ENCODE results near the gene NUDT8.
"Not testable (repeated sequence)": the region's sequence is repeated elsewhere in the genome, so short reads cannot be mapped to it uniquely, and the experiment has no call there.

The NUDT8 gene

DNA sequence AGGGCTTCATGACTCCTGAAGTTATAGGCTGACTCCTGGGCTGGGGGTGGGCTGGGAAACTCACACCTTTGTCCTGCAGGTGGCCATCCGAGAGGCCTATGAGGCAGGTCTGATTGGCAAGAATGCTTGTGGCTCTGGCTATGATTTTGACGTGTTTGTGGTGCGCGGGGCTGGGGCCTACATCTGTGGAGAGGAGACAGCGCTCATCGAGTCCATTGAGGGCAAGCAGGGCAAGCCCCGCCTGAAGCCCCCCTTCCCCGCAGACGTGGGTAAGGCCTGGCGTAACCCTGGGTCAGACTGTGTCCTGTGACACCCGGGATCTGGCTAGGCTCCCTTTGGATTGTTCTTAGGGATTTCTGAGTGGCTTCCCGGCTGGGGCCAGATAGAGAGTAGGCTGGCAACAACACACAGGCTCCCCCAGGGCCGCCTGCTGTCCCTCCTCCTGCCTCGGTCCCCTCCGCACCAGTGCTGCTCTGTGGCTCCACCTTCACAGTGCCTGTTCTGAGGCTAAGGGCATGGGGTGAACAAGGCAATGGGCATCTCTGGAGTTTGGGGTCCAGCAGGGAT is 19.4 kb downstream of the NUDT8 start:
- DNase-seq = no peak

DNA sequence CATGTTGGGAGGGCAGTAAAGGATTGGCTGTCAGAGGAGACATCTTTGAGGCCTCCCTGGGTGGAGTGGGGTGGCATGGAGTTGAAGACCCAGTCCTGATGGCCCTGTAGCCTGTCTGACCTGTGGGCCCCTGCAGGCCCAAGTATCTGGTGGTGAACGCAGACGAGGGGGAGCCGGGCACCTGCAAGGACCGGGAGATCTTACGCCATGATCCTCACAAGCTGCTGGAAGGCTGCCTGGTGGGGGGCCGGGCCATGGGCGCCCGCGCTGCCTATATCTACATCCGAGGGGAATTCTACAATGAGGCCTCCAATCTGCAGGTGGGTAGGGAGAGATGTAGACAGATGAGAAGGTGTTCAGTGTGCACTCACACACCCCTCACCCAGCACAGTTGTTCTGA is 20.4 kb downstream of the NUDT8 start:
- no peak for DNase-seq

DNA sequence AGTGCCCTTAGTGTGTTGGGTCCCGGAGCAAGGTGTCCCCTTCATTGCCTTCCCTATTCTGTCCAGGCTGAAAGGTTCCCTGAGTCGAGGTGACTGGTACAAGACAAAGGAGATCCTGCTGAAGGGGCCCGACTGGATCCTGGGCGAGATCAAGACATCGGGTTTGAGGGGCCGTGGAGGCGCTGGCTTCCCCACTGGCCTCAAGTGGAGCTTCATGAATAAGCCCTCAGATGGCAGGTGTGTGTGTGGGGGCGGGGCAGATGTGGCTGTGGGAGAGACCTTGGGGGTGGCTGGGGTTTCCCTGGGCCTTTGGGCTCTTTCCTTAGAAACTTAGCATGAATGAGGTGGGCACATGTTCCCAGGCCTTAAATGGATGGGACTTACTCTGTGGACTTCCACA is 21.3 kb downstream of the NUDT8 start:
- no peak for DNase-seq

DNA sequence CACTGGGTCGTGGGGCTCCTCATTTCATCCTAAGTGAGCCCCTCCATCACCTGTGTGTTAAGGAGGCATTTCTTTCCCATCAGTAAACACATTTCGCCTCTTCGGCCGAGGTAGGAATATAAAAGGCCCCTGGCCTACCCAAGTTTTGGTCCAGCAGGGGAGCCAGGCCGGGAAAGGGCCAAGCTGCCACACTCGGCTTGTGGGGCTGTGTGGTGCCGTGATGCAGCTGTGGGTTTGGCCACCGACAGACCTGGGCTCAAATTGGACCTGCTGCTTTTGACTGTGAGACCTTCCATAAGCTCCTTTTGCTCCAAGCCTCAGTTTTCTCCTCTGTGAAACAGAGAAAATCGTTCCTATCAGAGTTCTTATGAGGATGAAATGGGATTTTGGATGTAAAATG is 22.2 kb downstream of the NUDT8 start:
- no peak for DNase-seq

DNA sequence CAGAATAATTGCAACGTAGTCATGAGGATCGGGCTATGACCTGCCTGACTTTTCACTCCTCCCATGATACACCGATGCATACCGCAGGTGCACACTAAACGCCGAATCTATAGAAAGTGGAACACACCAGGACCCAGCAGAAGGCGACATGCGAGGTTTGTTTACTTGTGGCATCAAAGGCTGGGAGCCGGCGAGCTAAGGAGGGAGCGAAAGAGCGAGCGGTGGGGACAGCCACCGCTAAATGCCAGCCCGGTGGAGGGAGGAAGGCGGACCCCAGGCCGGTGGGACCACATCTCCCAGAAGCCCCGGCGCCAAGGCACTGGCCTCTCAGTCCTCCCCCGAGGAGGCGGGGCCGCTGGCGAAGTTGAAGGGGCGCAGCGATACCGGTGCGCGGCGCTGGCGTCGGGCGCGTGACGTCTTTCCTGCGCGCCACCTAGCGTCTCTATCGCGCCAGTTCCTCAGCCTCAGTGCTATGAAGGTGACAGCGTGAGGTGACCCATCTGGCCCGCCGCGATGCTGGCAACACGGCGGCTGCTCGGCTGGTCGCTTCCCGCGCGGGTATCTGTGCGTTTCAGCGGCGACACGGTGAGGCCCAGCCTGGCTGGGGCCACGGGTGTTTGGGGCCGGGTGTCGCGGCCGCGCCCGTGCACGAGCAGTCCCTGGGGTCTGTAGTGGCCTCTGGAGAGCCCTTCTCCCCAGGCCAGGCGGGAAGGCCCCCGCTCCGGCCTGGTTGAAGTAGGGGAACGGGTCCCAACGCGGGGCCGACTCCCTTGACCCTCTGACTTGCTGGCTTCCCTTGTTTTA is 23.0 kb downstream of the NUDT8 start, which contains the start of gene NDUFV1:
Gene NDUFV1 (plus strand): TSS at position 445 of the 804 bp plus-strand sequence. CDS start 69 bp downstream, at position 514.
- peak; percentile 78 for DNase-seq

DNA sequence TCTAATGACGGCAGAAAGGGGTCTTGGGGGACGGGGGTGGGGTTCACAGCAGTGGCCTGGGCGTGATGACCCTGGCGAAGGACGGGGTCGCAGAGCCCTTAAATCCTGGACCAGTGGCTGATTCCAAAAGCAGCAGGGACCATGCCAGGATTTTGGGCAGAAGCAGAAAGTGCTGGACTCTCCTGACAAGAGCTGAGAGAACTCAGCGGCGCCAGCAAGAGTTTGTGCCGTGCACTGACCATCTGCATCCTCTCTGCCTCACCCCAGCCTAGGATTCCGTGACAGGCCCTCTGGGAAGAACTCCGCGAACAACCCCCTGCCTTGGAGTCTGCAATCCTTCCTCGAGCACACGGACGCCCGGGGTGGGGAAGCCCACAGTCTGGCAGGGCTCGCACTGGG is 23.6 kb downstream of the NUDT8 start:
- DNase-seq = no peak

DNA sequence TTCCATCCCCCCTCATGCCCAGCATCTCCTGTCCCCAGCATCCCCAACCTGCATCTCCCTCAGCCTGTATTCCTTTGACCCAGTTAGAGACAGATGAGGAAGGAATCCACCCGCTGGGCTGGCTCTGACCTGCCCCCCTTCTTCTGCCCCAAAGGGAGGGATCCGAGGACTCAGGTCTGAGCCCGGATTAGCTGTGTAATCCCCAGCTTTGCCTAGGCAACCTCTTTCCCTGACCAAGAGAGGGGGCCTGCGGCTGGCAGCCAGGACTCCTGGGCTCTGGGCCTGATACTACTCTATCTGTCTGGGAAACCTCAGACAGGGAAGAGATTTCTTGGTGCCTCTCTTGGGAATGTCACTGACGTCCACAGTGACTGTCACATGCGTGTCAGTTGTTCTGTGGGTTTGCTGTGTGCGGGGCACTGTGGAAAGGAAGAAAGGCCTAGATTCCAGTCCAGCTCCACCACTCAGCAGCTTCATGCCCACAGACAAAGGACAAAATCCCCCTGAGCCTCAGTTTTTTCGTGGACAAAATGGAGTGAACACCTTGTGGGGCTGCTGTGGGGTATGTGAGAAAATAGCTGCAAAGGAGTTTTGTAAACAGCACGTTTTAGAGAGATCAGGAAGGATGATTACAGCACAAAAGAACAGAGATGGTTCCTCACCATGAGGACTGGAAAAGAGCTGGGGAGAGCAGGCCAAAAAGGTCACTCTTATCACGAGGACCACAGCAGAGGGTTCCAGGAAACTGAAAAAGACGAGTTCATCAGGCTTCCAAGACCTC is 24.3 kb downstream of the NUDT8 start:
- no peak for DNase-seq

DNA sequence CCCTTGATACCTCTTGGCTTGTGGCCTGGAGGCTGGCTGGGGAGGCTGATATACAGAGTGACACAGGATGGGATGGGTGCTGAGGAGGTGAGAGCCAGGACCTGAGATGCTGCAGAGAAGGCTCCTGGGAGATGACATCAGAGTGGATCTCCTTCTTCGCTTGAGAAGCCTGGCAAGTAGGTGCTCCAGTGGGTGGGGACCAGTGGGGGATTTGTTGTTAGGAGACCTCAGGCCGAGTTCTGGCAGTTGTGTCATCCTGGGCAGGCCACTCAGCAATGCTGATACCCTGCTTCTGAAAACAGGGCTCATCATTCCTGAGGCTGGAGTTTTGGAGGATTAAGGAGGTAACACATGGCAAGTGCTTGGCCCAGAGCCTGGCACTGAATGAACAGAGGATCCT is 24.9 kb downstream of the NUDT8 start:
- DNase-seq = no peak

DNA sequence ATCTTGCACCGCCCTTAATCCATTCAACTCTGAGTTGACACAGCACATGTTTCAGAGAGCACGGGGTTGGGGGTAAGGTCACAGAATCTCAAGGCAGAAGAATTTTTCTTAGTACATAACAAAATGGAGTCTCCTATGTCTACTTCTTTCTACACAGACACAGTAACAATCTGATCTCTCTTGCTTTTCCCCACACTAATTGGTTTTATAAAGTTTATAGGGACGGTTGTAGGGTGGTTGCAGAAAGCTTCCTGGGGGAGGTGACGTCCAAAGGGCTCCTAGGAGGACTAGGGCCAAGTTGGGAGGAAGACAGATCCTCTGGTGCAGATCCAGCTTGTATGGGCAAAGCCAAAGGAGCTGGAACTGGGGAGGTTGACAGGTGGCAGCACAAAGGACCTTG is 25.6 kb downstream of the NUDT8 start:
- not testable (repeated sequence) for DNase-seq

DNA sequence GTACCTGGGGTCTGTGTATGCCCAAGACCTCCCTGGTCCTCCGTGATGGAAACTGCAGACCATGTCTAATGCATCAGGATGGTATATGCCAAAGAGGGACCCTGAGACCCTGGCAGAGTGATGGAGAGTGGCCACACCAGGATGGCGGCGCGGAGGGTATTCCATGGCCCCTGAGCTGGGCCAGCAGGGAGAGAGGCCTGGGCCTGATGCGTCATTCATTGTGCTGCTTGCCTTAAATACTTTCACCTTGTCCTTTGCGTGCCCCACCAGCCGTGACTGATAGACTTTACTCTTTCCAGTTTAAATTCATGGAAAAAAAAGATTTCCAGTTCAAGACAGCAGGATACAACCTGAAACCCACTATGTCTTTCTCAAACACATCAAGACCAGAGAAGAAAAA is 28.6 kb downstream of the NUDT8 start:
- DNase-seq = no peak

DNA sequence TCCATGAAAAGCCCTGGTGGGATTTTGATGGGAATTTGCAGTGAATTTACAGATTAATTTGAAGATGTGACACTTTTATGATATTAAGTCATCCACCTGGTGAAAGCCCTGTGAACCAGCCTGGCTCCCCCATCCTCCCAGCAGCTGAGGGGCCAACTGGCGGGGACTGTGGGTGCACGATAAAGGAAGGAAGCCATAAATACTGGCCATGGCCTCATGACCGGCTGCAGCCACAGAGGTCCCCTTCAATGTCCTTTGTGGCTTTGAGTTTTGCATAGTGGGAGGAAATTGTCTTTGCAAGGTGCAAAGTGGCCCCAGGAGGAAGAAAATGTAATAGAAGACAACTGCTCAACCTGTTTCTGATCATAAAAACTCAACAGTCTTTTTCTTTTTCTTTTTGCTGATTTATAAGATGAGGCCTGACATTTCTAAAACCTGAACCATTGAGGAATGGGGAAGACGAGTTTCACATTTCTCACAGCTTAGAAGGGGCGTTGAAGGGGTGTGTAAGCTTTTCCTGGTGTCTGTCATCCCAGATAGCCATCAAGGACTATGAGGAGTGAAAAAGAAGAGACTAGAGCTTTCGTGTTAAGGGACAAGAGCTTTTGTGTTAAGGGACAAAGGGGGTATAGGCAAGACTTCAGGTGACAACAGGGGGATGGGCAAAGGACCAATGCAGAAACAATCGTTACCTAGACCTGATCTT is 29.3 kb downstream of the NUDT8 start:
- no peak for DNase-seq

DNA sequence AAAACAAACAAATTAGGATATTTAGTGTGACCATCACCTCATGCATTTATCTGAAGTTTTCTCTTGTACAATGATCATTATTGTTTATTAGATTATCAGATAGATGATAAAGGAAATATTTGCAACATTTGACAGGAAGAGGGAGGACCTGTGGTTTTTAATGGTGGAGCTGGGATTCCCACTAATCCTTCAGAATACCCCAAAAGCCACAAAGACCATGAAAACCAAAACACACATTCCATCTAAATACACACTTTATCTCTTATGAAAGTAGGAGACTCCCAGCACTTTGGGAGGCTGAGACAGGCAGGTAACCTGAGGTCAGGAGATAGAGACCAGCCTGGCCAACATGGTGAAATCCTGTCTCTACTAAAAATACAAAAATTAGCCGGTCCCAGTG is 30.6 kb downstream of the NUDT8 start:
- no peak for DNase-seq

DNA sequence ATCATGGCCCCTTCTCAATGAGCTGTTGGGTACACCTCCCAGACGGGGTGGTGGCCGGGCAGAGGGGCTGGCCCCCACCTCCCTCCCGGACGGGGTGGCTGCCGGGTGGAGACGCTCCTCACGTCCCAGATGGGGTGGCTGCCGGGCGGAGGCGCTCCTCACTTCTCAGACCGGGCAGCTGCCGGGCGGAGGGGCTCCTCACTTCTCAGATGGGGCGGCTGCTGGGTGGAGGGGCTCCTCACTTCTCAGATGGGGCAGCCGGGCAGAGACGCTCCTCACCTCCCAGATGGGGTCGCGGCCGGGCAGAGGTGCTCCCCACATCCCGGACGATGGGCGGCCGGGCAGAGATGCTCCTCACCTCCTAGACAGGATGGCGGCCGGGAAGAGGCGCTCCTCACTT is 31.8 kb downstream of the NUDT8 start:
- not testable (repeated sequence) for DNase-seq

DNA sequence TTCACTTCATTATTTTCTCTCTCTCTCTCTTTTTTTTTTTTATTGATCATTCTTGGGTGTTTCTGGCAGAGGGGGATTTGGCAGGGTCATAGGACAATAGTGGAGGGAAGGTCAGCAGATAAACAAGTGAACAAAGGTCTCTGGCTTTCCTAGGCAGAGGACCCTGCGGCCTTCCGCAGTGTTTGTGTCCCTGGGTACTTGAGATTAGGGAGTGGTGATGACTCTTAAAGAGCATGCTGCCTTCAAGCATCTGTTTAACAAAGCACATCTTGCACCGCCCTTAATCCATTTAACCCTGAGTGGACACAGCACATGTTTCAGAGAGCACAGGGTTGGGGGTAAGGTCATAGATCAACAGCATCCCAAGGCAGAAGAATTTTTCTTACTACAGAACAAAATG is 32.3 kb downstream of the NUDT8 start:
- DNase-seq = not testable (repeated sequence)

DNA sequence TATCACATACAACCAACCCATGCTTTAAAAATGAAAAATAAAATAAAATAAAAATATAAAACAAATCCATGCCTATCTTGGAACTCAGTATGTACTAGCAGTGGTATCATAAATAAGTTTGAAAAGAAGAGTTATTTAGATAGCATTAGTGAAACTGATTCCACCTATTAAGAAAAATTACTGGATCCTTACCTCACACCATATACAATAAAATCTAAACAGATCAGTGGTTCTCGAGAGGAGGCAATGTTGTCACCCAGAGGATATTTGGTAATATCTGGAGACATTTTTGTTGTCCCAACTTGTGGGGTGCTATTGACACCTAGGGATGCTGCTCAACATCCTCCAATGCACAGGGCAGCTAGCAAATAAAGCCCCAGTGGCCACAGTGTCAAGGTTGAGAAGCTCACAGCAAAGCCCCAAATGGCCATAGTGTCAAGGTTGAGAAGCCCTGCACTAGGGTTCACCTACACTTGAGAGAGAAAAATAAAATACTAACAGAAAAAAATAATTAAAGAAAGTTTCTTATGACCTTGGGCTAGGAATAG is 32.9 kb downstream of the NUDT8 start:
- DNase-seq = no peak

DNA sequence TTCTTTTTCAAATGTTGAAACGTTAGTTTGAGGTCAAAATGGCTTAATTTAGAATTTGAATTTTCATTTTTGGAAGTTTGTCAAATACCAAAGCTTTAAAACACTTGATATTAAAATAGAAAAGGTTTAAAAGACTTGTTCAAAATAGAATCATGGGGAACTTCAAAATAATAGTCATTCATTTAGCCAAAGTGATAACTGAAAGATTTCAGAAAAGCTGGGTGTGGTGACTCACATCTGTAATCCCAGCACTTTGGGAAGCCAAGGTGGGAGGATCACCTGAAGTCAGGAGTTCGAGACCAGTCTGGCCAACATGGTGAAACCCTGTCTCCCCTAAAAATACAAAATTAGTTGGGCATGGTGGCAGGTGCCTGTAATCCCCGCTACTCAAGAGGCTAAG is 35.3 kb downstream of the NUDT8 start:
- DNase-seq = no peak

DNA sequence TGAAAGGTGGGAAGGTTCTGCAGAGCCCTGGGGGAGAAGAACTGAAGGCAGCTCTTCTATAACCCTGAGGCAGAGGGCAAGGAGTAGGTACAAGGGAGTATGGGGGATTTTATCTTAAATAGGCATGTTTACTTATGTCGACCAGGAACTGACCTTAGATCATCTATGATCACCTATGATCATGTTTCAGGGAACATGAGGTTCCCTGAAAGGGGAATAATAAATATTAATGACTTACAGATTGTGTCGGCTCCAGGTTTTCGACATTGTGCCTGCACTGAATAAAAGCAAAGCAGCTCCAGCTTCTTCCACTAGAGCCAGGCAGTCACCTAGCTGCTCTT is 36.2 kb downstream of the NUDT8 start:
- no peak for DNase-seq

DNA sequence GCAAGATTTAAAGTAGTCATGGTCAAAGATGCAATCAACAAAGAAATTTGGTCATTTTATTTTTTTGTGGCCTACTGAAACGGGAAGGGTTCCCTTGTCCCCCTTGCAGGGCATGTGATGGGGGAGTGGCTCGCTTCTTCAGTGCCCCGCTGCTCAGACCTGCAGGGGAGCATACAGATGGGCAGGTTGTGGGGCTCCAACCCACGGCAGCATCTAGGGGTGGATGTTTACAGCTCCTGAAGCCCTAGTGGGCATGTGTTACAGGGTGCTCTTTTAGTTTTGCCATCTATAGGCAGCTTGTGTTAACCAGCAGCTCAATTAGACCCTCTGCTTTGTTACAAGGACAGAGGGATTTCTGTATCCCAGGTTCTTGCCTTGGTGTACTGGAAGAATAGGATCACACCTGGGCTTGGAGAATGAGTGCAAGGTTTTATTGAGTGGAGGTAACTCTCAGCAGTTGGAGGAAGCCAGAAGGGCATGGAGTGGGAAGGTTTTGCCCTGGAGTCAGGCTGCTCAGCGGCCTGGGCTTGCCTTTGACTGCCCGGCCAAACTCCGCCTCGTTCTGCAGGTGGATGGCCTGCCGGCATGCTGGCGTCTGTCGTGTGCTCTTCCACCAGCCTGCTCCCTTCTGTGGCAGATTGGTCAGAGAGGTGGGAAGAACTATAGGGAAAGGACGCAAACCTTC is 36.7 kb downstream of the NUDT8 start:
- DNase-seq = no peak

DNA sequence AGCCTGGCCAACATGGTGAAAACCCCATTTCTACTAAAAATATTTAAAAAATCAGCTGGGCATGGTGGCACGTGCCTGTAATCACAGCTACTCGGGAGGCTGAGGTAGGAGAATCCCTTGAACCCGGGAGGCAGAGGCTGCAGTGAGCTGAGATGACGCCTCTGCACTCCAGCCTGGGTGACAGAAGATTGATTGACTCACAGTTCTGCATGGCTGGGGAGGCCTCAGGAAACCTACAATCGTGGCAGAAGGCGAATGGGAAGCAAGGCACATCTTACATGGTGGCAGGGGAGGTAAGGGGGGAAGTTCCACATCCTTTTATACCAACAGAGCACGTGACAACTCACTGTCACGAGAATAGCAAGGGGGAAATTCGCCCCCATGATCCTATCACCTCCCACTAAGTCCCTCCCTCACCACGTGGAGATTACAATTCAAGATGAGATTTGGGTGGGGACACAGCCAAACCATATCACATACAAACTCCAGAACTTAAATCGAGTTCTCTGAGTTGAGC is 40.8 kb downstream of the NUDT8 start:
- DNase-seq = not testable (repeated sequence)

DNA sequence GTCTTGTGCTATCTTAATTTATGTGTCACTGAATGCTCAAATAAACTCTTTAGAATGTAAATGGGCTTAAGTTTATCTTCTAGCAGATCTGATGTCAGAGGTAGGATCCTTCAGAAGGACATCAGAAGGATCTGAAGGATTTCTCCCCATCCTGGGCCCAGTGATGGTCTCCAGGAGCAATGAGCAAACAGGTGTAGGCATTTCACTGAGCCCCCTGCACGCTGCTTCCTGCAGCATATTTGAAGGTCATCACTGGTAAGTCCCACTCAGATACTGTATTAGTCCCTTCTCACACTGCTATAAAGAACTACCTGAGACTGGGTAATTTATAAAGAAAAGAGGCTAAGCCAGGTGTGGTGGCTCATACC is 41.6 kb downstream of the NUDT8 start:
- DNase-seq = no peak

DNA sequence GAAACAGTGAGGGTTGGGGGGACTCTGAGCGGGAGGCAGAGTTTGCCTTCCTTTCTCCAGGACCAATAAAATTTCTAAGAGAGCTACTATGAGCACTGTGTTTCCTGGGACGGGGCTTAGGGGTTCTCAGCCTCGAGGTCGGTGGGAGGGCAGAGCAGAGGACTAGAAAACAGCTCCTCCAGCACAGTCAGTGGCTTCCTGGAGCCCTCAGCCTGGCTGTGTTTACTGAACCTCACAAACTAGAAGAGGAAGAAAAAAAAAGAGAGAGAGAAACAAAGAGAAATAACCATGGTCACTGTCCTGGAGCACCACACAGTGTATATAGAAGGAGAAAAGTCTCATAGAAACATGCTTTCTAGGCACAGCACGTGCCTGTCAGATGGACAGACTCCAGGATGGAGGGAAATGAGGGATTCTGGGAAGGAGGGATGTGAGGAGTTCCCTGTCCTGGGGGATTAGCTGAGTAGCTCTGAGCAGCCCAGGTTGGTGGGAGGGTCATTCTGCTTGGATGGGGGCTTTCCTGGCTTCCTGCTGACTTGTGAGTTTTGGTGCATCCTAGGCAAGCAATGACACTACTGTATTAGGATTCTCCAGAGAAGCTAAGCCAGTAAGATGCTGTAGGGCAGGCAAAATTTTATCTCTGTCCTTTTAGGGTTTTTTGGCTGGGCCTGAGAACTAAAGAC is 43.0 kb downstream of the NUDT8 start:
- DNase-seq = no peak

DNA sequence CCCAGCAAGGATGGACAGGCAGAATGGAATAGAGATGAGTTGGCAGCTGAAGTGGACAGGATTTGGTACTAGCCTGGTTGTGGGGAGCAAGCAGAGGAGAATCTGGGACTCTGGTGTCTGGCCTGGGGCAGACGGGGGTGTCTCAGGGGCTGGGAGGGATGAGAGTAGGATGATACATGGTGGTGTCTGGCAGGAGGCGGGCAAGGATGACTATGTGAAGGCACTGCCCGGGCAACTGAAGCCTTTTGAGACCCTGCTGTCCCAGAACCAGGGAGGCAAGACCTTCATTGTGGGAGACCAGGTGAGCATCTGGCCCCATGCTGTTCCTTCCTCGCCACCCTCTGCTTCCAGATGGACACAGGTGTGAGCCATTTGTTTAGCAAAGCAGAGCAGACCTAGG is 43.8 kb downstream of the NUDT8 start:
- DNase-seq = no peak

Data from NCI-H187 treated with DMSO at 0.1 percent for 48 hours (cell line).